ENCODE data around the gene MAGI1.

- TF ChIP-seq CTCF (IDR thresholded peaks at IDR 0.05) (no peak), POLR2A (IDR thresholded peaks at IDR 0.05) (no peak), EP300 (IDR thresholded peaks at IDR 0.05) (no peak)
Measured at GRCh38 chr3:65855370-65856100, 183.2 kb downstream of the MAGI1 start.
